Activated T-helper 17 cell treated with anti-CD3 and anti-CD28 coated beads, Interleukin-2, amount 50 U/mL, for 72 hours (primary cell): ENCODE measurements around the gene GABRP. TPM values are rescaled to one million over a fixed set of nuclear protein-coding genes. Genes with fewer than 3 reads are reported as not detected.

ENCODE experiments used
- ATAC-seq: fragments of 150-1000 bp; cut with Tn5 transposase; replicated peaks from 2 replicates; pipeline ENCODE4 v1.10.0; 2021; ENCODE audit warnings: mild to moderate bottlenecking, moderate library complexity
- H3K27ac Mint-ChIP-seq: one replicate; pipeline ENCODE4 v1.8.0; 2022; ENCODE audit warnings: mixed read lengths
- H3K27me3 Mint-ChIP-seq: one replicate; pipeline ENCODE4 v1.8.0; 2022; ENCODE audit warnings: mixed read lengths
- H3K36me3 Mint-ChIP-seq: one replicate; pipeline ENCODE4 v1.8.0; 2022; ENCODE audit warnings: low read depth, mild to moderate bottlenecking, mixed read lengths
- H3K4me1 Mint-ChIP-seq: one replicate; pipeline ENCODE4 v1.8.0; 2022; ENCODE audit warnings: mixed read lengths
- H3K4me3 Mint-ChIP-seq: one replicate; pipeline ENCODE4 v1.8.0; 2022; ENCODE audit warnings: mild to moderate bottlenecking, mixed read lengths
- H3K9me3 Mint-ChIP-seq: one replicate; pipeline ENCODE4 v1.8.0; 2022; ENCODE audit warnings: mixed read lengths
- total RNA-seq, 2 donors: library from RNA; stranded (reverse); gene quantifications; one replicate each; pipeline ENCODE4 v1.2.3, GENCODE V29; 2022

The GABRP gene
- total RNA-seq, result not detected

- ATAC-seq, result no peak
- Mint-ChIP-seq H3K4me1 (no peaks in the 10 kb centered on the region), H3K27me3 (peaks cover 3% of the 10 kb centered on the region), H3K27ac (no peak within 1 kb of the TSS), H3K4me3 (no peak within 1 kb of the TSS), H3K9me3 (no peaks in the 10 kb centered on the region), H3K36me3 (no peaks in the 10 kb centered on the region)
Measured at GRCh38 chr5:170783498-170784247, at the start of gene GABRP. Gene GABRP (plus strand): TSS chr5:170783725. CDS start chr5:170788616, 4,891 bp downstream.

- H3K27me3 Mint-ChIP-seq, result peaks cover 10% of the 10 kb centered on the region
- no peaks in the 10 kb centered on the region for H3K4me1 Mint-ChIP-seq
- no peak overlapping the region for H3K4me3 Mint-ChIP-seq
- H3K27ac Mint-ChIP-seq, result no peak overlapping the region
- H3K9me3 Mint-ChIP-seq, result peaks cover 3% of the 10 kb centered on the region
- H3K36me3 Mint-ChIP-seq, result no peaks in the 10 kb centered on the region
- ATAC-seq, result no peak
Measured at GRCh38 chr5:170736966-170737365, 46.6 kb upstream of the GABRP start.

GRCh38 chr5:170737591-170737990 is 45.9 kb upstream of the GABRP start:
- Mint-ChIP-seq H3K9me3 (peaks cover 3% of the 10 kb centered on the region), H3K4me3 (no peak overlapping the region), H3K4me1 (no peaks in the 10 kb centered on the region), H3K27ac (no peak overlapping the region), H3K27me3 (peaks cover 10% of the 10 kb centered on the region), H3K36me3 (no peaks in the 10 kb centered on the region)
- no peak for ATAC-seq

GRCh38 chr5:170738840-170739239 is 44.7 kb upstream of the GABRP start:
- no peak for ATAC-seq
- Mint-ChIP-seq H3K4me1 (no peaks in the 10 kb centered on the region), H3K27me3 (peaks cover 10% of the 10 kb centered on the region), H3K4me3 (no peak overlapping the region), H3K36me3 (no peaks in the 10 kb centered on the region), H3K27ac (no peak overlapping the region), H3K9me3 (peaks cover 3% of the 10 kb centered on the region)

- Mint-ChIP-seq H3K9me3 (peaks cover 3% of the 10 kb centered on the region), H3K4me3 (no peak overlapping the region), H3K27ac (no peak overlapping the region), H3K27me3 (peaks cover 13% of the 10 kb centered on the region), H3K36me3 (no peaks in the 10 kb centered on the region), H3K4me1 (no peaks in the 10 kb centered on the region)
- ATAC-seq, result no peak
Measured at GRCh38 chr5:170739446-170739845, 44.1 kb upstream of the GABRP start.

GRCh38 chr5:170740551-170741205 is 42.8 kb upstream of the GABRP start:
- Mint-ChIP-seq H3K27ac (no peak overlapping the region), H3K4me1 (no peaks in the 10 kb centered on the region), H3K9me3 (no peaks in the 10 kb centered on the region), H3K4me3 (no peak overlapping the region), H3K27me3 (peaks cover 8% of the 10 kb centered on the region), H3K36me3 (no peaks in the 10 kb centered on the region)
- ATAC-seq, result no peak

- no peak for ATAC-seq
- H3K36me3 Mint-ChIP-seq, result no peaks in the 10 kb centered on the region
- H3K27ac Mint-ChIP-seq, result no peak overlapping the region
- H3K27me3 Mint-ChIP-seq, result peaks cover 9% of the 10 kb centered on the region
- H3K4me3 Mint-ChIP-seq, result no peak overlapping the region
- no peaks in the 10 kb centered on the region for H3K4me1 Mint-ChIP-seq
- no peaks in the 10 kb centered on the region for H3K9me3 Mint-ChIP-seq
Measured at GRCh38 chr5:170741801-170742200, 41.7 kb upstream of the GABRP start.

- H3K36me3 Mint-ChIP-seq, result no peaks in the 10 kb centered on the region
- no peak for ATAC-seq
- H3K4me1 Mint-ChIP-seq, result no peaks in the 10 kb centered on the region
Measured at GRCh38 chr5:170743876-170744212, 39.7 kb upstream of the GABRP start.

GRCh38 chr5:170745481-170746071 is 37.9 kb upstream of the GABRP start:
- Mint-ChIP-seq H3K27me3 (peaks cover 22% of the 10 kb centered on the region), H3K9me3 (no peaks in the 10 kb centered on the region), H3K27ac (no peak overlapping the region), H3K4me1 (no peaks in the 10 kb centered on the region), H3K4me3 (no peak overlapping the region), H3K36me3 (no peaks in the 10 kb centered on the region)
- ATAC-seq, result no peak

More at GRCh38 chr5:170743876-170744212, 39.7 kb upstream of the GABRP start:
- Mint-ChIP-seq H3K4me3 (no peak overlapping the region), H3K27me3 (peaks cover 19% of the 10 kb centered on the region), H3K27ac (no peak overlapping the region), H3K9me3 (no peaks in the 10 kb centered on the region)

GRCh38 chr5:170746075-170746960 is 37.2 kb upstream of the GABRP start:
- Mint-ChIP-seq H3K4me3 (no peak overlapping the region), H3K27ac (no peak overlapping the region), H3K36me3 (no peaks in the 10 kb centered on the region), H3K4me1 (no peaks in the 10 kb centered on the region), H3K27me3 (peaks cover 22% of the 10 kb centered on the region), H3K9me3 (no peaks in the 10 kb centered on the region)
- ATAC-seq, result no peak

GRCh38 chr5:170746961-170747340 is 36.6 kb upstream of the GABRP start:
- H3K4me1 Mint-ChIP-seq, result no peaks in the 10 kb centered on the region
- no peak overlapping the region for H3K27ac Mint-ChIP-seq

GRCh38 chr5:170747357-170747756 is 36.2 kb upstream of the GABRP start:
- ATAC-seq, result no peak
- peaks cover 22% of the 10 kb centered on the region for H3K27me3 Mint-ChIP-seq
- no peak overlapping the region for H3K27ac Mint-ChIP-seq
- H3K36me3 Mint-ChIP-seq, result no peaks in the 10 kb centered on the region
- H3K4me1 Mint-ChIP-seq, result no peaks in the 10 kb centered on the region
- no peaks in the 10 kb centered on the region for H3K9me3 Mint-ChIP-seq
- H3K4me3 Mint-ChIP-seq, result no peak overlapping the region

More at GRCh38 chr5:170746961-170747340, 36.6 kb upstream of the GABRP start:
- Mint-ChIP-seq H3K4me3 (no peak overlapping the region), H3K27me3 (peaks cover 22% of the 10 kb centered on the region), H3K9me3 (no peaks in the 10 kb centered on the region), H3K36me3 (no peaks in the 10 kb centered on the region)
- no peak for ATAC-seq

GRCh38 chr5:170747851-170748250 is 35.7 kb upstream of the GABRP start:
- H3K9me3 Mint-ChIP-seq, result no peaks in the 10 kb centered on the region
- no peaks in the 10 kb centered on the region for H3K36me3 Mint-ChIP-seq
- H3K27me3 Mint-ChIP-seq, result peaks cover 22% of the 10 kb centered on the region
- H3K27ac Mint-ChIP-seq, result no peak overlapping the region
- no peaks in the 10 kb centered on the region for H3K4me1 Mint-ChIP-seq
- H3K4me3 Mint-ChIP-seq, result no peak overlapping the region
- ATAC-seq, result no peak

GRCh38 chr5:170748951-170749471 is 34.5 kb upstream of the GABRP start:
- Mint-ChIP-seq H3K9me3 (no peaks in the 10 kb centered on the region), H3K4me3 (no peak overlapping the region), H3K27ac (no peak overlapping the region), H3K4me1 (no peaks in the 10 kb centered on the region), H3K36me3 (no peaks in the 10 kb centered on the region), H3K27me3 (peaks cover 22% of the 10 kb centered on the region)
- ATAC-seq, result no peak
